Measurements from ENCODE around the gene GALNT2.

- TF ChIP-seq CTCF (IDR thresholded peaks at IDR 0.05; ENCODE audit: low read depth, low read length, missing input control) (no peak), YY1 (IDR thresholded peaks at IDR 0.05) (no peak), RAD21 (IDR thresholded peaks at IDR 0.05) (no peak), FOXA1 (IDR thresholded peaks at IDR 0.05) (no peak), SP1 (IDR thresholded peaks at IDR 0.05) (no peak), GABPA (IDR thresholded peaks at IDR 0.05 in 1 of 2, conservative IDR thresholded peaks at IDR 0.05 in 1 of 2) (no peak), REST (IDR thresholded peaks at IDR 0.05) (no peak), MAX (IDR thresholded peaks at IDR 0.05) (no peak), TAF1 (conservative IDR thresholded peaks at IDR 0.05) (no peak), NR2F2 (IDR thresholded peaks at IDR 0.05) (no peak), FOXA2 (IDR thresholded peaks at IDR 0.05) (no peak), RXRA (IDR thresholded peaks at IDR 0.05) (no peak), HNF4G (IDR thresholded peaks at IDR 0.05) (no peak), ZBTB33 (IDR thresholded peaks at IDR 0.05) (no peak)
Observed at GRCh38 chr1:230301322-230301721, 234.3 kb downstream of the GALNT2 start.
